Measurements from ENCODE around the gene HIPK1.
"Not testable (repeated sequence)": the region's sequence is repeated elsewhere in the genome, so short reads cannot be mapped to it uniquely, and the experiment has no call there.

HIPK1 gene

DNA sequence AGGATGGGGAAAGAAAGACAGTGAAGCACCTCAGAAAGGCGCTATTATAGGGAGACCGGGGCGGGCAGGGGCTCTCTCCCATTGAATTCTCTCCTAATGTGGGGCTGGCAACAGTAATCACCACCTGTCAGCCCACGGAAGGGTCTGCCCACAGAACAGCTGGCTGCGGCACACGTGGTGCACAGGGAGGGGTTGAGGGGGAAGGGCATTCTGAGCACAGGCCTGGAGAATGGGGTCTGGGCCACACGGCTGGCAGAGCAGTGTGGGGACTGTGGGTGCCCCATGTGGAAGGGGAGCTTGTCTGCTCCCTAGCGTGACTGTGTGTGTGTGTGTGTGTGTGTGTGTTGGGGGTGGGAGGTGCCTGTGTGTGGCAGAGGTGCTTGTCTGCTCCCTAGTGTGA is 54.3 kb downstream of the HIPK1 start:
- DNase-seq: no peak

DNA sequence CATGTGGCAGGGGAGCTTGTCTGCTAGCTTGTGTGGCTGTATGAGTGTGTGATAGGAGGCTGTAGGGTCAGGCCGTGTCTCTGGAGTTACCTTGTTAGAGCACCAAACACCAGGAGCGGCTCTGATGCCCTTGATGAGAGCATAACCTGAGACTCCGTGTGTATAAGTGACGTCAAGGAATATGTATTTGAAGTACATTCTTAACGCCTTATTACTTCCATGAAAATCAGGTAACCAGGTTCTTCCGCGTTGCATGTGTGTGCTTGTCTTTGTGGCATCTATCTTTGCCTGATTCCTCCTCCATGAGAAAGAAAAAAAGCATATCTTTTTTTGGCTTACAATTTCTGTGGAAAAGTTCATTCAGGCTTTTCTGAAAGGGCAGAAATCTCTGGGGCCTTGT is 54.7 kb downstream of the HIPK1 start:
- DNase-seq: no peak

DNA sequence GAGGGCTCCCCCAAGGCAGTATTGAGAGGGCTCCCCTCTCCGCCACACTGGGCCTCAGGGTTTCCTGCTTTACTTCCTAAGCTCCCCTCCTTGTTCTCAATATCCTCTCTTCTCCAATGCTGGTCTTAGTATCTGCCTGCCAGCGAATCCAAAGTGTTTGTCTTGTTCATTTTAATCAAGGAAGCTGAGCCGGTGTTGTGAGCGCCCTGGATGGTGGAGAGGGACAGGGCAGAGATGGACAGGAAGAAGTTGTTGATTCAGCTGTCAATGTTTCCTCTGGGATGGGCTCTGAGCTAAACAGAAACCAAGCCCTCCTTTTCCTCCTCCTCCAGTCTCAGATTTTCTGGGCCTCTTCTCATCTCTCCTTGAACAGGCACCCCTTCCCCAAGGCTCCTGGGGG is 55.6 kb downstream of the HIPK1 start:
- DNase-seq: peak; percentile 7

DNA sequence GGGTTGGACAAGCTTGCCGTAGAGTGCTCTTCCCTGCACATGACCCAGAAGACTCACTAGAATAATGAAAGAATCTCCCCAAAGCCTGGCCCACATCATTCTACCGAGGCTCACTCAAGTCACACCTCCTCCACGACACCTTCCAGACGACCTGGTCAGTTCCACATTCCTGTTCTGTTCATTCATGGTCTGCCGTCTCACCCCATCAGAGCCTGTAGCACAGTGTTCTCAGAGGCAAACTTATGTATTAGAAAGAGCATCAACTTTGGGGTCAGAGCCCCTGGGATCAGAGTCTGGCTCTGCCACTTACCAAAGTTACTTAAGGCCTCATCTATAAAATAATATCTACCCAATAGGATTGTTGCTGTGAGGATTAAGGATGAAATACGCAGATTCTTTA is 57.7 kb downstream of the HIPK1 start:
- no peak for DNase-seq

DNA sequence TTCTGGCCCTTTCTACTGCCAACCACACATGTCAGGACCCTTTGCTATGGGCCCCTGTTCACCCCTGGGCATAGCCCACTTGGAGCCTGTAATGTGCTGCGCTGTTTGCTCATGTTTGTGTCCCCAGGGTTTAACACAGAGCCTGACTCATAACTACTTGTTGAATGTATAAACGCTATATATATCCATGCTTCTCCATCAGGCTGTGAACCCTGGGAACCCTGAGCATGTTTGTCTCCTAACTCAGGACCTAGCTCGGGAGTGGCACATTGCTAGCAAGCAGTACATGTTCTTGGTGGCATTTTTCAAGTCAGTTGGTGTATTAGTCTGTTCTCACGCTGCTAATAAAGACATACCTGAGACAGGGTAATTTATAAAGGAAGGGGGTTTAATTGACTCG is 58.1 kb downstream of the HIPK1 start:
- no peak for DNase-seq

DNA sequence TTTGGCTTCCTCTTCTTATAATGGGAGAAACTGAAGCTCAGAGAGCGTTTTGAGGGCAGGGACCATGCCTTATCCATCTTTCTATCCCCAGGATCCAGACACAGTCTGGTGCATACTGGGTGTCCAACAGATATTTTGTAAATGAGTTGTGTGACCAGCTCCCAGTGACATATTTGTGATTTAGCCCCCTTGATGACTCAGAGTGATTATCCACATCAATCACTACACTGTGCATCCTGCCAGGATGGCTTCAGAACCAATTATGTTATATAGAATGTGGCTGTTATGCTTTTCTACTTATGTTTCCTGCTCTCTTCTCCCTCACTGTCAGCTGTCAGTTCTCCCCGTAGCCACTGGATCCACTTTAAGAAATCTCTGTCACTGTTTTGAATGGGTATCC is 61.4 kb downstream of the HIPK1 start:
- DNase-seq: no peak

DNA sequence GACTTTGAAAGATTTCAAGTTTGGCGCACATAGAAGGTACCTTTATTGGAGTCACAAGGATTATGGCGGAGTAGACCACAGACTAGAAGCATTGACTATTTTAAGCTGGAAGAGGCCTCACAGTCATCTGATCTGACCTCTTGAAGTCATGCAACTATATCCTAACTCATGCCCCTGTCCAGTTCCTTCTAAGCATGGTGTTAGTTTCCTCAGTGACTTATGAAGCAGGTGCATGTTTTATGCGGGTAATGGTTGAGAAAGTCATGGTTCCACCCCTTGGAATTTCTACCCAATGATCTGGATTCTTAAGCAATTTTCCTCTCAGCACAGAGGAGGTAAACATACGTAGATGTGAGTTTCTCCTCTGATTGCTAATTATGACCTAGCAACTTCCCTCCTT is 61.8 kb downstream of the HIPK1 start:
- DNase-seq: no peak

DNA sequence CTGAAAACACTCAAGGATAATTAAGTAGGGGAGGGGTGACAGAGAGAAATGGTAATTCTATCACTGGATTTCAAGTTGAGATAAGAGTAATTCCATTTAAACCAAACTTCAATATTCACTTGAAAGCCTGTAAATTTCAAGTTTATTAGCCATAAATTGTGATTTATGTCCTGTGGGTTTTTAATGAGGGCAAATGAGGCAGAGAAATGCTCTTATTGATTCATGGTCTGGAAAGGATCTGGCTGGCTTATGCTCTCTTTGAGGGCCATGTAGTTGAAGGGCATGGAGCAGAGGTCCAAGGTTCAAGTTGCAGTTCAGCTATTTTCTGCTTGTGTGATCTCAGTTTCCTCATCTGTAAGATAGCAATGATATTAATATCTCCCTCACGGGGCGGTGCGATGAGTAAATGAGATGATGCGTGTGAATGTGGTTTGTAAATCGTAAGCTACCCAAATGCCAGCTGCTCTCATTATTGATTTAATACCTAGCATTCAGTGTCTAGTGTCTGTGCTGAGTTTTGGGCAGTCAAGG is 62.4 kb downstream of the HIPK1 start:
- no peak for DNase-seq

DNA sequence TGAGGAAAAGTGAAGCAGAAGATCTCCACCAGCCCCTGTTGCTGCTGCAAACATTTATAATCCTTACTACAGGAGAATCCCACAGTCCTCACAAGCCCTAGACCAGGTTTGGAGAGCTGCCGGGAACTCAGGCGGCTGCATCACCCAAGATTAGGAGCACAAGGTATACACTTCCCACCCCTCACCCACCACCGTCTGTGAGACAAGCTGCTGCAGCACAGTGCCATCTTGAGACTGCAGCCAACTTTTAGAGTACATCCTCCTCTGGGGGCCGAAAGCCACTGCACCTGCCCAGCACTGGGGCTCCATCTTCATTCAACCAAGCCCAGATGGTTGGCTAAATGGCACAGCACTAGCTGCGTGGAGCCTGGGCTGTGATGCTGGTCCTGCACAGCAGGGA is 63.9 kb downstream of the HIPK1 start:
- DNase-seq: no peak

DNA sequence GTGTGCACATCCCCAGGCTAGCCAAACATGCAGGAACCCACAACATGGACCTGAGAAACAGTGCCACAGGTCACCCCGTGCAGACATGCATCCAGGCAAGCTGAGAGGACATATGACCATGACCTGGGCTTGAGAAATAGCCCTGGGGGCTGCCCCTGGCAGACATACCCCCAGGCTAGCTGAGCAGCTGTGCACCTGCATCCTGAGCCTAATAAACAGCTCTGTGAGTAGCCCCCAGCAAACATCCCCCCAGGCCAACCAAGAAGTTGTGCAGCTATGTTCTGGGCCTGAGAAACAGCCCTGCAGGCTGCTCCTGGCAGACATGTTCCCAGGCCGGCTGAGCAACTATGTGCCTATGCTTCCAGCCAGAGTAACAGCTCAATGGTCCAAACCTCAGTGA is 64.6 kb downstream of the HIPK1 start:
- no peak for DNase-seq

DNA sequence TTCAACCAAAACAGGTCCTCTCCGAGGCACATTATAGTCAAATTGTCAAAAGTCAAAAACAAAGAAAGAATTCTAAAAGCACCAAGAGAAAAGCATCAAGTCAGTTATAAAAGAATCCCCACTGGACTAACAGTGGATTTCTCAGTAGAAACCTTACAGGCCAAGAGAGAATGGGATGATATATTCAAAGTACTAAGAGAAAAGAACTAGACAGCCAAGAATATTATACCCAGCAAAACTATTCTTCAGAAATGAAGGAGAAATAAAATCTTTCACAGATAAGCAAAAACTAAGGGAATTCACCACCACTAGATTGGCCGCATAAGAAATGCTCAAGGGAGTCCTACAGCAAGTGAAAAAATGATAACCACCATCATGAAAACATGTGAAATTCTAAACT is 66.3 kb downstream of the HIPK1 start:
- DNase-seq: no peak

DNA sequence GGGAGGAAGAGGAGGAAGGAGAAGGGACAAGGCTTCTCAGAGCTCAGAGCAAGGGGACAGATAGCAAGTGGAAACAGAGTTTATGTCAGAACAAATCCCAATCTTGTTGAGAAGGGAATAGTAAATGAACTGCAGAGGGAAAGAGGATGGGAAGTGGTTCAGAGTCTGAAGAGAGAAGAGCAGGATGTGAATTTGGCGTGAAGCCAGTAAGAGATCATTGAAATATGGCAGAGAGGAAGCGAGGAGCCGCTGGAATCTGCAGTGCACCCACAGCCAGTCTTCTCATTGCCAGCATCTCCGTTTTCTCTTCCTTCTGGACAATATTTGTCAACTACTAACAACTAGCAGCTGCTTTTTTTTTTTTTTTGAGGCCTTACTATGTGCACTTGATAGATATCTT is 69.2 kb downstream of the HIPK1 start:
- DNase-seq: no peak

DNA sequence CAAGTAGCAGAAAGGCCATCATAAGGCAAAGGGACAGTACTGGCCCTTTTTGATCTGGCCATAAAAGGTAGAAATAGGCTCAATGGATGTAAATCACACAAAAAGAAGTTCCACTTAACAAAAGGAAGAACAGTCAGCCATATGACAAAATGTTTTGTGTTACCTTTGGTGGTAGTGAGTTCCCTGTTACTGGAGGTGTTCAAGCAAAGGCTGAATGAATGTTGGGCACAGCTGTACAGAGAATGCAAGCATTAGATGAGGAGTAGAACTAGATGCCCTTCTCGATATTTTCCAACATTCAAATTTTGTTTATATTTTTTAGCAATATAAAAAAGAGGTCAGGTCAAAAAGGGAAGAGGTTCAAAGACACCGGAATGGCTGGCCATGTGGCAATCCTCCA is 70.1 kb downstream of the HIPK1 start:
- DNase-seq: no peak

DNA sequence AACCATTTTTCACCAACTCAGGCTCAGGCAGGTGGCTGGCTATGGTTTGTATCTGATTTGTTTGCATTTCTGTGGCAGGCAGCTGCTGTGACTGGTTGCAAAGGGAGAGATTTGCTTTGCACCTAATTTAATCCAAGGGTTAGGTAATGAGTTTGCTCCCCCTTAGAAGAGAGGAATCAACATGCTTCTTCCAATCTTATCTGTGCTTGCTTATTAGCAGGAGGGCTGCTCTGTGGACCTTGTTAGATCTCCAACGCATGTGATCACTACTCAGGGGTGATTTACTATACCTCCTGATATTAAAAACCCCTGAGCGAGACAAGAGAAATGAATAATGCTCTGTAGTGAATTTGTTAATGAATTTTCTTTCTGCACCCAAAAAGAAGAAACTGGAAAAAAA is 70.7 kb downstream of the HIPK1 start:
- DNase-seq: no peak

DNA sequence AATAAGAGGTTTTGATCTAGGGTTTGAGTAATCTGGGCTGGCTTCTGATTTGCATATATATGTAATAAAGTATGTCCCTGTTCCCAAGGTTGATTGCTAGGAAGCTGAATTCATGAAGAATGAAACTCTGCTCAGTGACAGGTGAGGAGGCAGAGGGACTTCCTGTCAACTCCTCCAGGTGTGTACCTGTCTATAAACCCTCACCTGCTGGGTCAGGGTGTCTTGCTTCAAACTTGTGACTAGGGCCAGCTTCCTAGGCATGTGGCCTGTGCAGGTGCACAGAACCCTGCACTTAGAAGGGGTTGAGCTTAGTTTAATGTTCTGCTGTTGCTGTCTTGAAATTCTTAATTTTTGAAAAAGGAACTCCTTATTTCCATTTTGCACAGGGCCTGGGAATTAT is 71.3 kb downstream of the HIPK1 start:
- DNase-seq: no peak

DNA sequence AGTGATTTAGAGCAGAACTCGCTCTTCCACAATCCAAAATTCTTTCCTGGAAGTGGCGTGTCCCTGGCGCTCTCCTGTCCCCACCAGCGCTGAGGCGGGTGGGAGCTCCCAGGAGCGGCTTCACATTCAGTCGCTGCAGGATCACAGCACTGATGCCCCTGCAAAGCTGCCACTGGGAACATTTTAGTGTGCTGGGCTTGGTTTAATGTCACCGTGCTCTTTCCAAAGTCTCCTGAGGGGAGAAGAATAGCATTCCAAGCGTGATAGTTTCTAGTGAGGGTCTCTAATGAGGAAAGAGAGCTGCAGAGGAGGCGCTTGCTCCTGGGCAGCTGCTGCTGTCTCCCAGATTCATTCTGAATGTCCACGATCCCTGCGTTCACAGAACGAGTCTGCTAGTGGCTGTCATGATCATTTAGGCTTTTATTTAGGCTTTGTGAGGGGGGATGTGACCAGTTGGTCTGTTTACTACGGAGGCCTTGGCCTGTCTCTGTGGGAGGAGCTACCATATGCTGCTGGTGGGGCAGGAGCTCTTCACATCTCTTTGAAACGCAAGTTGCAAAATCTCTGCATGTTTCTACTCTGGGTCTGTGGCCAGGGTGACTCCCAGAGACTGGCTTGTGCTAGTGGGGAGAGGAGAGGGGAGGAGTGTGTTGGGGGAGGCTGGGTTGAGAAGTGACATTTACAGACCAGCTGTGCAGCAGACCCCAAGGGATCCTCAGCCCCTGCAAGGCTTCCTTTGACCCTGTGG is 73.5 kb downstream of the HIPK1 start:
- no peak for DNase-seq

DNA sequence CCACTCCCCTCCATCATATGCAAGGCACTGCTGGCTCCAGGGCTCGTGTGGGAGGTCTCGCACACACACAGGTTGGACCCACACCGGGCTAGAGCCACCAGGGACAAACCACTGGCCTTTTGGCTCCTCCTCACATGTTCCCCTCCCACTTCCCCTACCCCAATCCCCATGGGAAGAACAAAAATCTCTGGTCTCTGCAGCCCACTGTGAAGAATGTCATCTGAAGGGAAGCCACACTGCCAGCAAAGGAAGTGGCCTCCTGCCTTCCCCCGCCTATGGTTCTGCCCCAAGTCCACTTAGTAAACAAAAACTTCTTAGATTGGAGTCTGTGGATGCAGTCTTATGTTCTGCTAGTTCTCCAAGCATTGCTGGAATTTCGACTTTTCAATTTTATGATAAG is 74.3 kb downstream of the HIPK1 start:
- no peak for DNase-seq

DNA sequence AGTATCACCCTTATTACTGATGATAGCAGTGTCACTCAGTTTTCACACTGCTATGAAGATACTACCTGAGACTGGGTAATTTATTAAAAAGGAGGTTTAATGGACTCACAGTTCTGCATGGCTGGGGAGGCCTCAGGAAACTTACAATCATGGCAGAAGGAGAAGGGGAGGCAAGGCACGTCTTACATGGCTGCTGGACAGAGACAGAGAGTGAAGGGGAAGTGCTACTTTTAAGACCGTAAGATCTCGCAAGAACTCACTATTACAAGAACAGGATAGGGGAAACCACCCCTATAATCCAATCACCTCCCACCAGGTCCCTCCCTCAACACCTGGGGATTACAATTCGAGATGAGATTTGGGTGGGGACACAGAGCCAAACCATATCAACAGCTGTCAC is 77.7 kb downstream of the HIPK1 start:
- DNase-seq: not testable (repeated sequence)

DNA sequence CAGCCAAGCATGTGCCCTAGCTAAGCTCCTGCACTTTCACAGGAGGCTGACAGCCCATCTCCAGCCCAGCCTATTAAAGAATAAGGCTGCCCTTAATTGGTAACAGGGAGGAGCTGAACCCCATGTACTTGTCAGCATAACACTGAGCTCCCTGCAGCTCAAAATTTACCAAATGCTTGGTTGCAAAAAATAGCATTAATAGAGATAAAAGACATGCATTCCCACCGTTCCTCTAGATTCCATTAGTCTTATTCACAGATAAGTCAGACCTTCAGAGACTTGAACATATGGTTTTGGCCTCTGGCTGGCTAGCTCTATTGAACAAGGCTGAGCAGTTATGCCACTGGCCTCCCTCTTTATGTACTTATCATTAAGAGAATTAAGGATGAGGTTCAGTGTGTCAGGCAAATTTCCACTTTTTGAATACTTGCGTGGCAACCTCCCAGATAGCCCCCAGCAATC is 79.4 kb downstream of the HIPK1 start:
- DNase-seq: no peak

DNA sequence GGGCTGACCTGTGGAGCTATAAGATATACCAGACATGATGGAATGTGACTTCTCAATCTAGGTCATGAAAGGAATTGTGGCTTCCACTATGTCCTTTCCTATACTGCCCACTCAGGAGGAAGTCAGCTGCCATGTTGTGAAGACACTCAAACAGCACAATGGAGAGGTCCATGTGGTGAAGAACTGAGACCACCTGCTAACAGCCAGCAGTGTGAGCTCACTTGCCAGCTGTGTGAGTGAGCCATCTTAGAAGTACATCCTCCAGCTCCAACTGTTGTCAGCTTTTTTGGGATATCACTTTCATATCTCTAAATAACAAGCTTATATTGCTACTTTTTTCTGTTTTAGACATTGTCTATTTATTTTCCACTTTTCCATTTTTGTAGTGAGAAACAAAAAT is 79.9 kb downstream of the HIPK1 start:
- DNase-seq: no peak

DNA sequence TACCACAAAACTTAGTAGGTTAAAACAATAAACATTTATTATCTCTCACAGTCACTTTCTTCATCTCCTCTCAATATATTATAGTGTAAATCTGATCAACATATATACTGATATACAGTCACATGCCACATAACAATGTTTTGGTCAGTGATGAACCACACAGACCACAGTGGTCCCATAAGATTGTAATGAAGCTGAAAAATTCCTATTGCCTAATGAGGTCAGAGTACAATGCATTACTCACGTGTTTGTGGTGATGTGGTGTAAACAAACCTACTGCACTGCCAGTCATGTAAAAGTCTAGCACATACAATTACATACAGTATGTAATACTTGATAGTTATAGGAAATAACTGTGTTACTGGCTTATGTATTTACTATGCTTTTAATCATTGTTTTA is 80.3 kb downstream of the HIPK1 start:
- no peak for DNase-seq

DNA sequence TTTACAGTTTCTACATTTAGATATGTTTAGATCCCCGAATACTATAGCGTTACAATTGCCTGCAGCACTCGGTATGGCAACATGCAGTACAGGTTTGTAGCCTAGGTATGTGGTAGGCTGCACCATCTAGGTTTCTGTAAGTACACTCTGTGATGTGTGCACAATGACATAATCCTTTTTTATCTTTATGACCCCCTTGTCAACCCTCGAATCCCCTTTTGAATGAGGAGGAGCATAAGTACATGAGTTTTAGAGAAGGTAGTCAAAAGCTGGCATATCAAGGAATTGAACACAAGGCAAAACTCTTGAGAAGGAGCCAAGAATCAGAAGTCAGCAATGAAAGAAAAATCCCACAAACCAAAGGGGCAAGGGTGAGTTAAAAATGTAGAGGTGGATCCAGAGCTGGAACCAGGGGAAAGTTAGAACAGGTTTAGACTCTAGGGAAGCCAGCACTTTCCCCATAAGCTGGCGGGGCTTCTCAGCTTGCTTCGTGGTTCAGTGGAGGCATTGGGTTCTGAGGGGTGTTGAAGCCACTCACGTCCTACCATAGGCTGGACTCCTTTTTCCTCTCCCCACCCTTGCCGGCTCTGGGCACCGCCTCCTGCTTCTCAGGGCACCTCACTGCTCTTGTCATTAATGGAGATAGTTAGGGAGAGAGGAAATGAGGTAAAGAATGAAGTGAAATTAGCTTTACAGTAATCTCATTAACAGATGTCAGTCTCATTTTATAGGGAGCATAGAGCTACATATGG is 81.5 kb downstream of the HIPK1 start:
- no peak for DNase-seq

DNA sequence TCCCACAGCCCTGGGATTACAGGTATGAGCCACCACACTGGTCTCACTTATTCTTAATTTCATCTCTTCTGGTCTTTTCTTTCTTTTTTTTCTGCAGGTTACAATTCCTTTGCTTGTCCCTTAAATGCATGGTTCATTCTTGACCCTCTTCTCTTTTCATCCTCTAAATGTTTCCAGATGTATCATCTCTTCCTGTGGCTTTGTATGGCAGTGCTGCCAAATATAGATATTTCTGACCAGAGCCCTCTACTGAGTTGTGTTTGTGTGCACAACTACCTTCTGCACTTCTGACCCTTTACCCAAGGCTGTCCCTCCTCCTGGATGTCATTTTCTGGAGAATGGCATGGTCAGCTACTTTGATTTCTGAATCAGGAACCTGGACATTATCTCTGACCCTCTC is 82.7 kb downstream of the HIPK1 start:
- no peak for DNase-seq

DNA sequence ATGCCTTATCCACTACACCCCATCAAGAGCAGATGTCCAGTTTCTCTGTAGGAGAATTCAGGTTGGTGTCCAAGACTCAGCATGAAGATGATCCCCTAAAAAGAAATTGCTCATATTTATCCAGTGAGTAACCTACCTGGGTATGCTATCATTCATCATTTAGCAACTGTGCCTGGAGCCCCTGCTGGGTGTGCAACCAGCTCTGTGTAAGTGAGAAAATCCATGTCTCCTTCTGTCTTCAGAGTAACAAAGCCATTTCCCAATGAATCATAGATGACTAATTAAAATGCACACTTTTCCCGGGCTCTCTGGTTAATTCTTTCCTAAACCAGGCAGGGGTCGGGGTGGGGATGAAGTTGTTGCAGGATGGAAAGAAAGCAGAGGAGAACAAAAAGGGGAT is 86.0 kb downstream of the HIPK1 start:
- DNase-seq: no peak

DNA sequence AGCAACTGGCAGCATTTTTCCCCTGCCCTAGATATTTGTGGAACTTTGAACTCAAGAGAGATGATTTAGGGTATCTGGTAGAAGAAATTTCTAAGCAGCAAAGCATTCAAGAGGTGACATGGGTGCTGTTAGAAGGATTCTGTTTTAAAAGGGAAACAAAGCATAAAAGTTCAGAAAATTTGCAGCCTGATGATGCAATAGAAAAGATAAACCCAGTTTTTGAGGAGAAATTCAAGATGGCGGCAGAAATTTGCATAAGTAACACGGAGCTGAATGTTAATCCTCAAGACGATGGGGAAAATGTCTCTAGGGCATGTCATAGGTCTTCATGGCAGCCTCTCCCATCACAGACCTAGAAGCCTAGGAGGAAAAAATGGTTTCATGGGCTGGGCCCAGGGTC is 90.6 kb downstream of the HIPK1 start:
- not testable (repeated sequence) for DNase-seq

Data from COR-L47 (cell line).